ENCODE results near the gene ARMC8. TPM values are rescaled to one million over a fixed set of nuclear protein-coding genes. Genes with fewer than 3 reads are reported as not detected.
A peak's percentile ranks its signal among the peaks of the same experiment; 100 is the strongest.

ARMC8 gene
- total and polyA plus RNA-seq, 5 donors from 2014 or later = 47.2 to 98.1 (median 54.7) TPM

DNA sequence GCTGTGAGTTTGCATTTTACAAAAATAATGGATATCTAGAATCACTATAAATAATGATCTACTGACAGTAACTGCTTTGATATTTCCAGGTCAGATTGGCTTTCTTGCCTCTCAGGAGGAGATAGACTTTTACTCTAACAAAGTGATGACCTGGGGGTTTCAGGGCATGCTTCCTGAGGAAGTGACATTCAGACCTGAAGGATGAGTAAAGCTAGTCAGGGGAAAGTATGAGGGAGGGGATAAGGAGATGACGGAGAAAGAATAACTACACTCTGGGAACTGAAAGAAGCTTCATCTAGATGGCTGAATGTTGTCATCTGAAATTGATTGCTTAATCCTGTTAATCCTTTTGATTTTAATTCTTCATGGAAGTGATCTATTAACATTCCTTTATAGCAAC is 32.2 kb downstream of the ARMC8 start:
- Histone ChIP-seq H3K4me1 (ENCODE audit: control insufficient read depth, insufficient read depth, low read length, poor library complexity, severe bottlenecking) (peaks cover 10% of the 10 kb centered on the region), H3K36me3 (ENCODE audit: control insufficient read depth, insufficient read depth, low read length) (peaks cover 20% of the 10 kb centered on the region), H3K27ac (ENCODE audit: insufficient read depth, low read length, poor library complexity, severe bottlenecking) (no peak overlapping the region), H3K4me3 (ENCODE audit: low read depth, low read length) (no peak overlapping the region), H3K27me3 (ENCODE audit: control insufficient read depth, insufficient read depth, low read length) (no peaks in the 10 kb centered on the region), H3K9me3 (ENCODE audit: control insufficient read depth in 2 of 2, low read length in 2 of 2) (no peaks in the 10 kb centered on the region)
- H3K36me3 Mint-ChIP-seq = peaks cover 17% of the 10 kb centered on the region
- no peaks in the 10 kb centered on the region for H3K27me3 Mint-ChIP-seq
- H3K4me1 Mint-ChIP-seq = peaks cover 18 to 51% (median 38%) of the 10 kb centered on the region in 4 donors
- H3K27ac Mint-ChIP-seq = peak overlapping the region in 2 of 3 donors; percentile 22 to 81
- no peak overlapping the region for H3K4me3 Mint-ChIP-seq
- no peak for ATAC-seq (ENCODE audit: low read depth in 2 of 2)
- DNase-seq = no peak
- no peaks in the 10 kb centered on the region for H3K9me3 Mint-ChIP-seq

DNA sequence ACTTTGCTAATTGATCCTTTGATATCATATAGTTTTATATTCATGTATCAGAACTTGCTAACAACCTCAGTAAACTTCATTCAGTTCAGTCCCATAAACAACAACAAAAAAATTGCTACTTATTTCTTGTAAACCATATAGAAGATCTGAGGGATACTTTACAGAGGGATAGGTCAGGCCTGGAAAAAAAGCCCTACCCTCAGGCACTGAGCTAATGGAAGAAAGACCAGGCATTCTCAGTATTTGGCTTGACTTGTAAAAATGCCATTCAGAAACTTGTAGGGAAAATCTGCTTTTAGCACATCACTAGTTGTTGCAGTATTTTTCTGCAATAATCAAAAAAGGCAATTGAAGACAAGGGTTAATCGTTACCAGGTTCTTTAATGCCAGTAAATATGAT is 33.1 kb downstream of the ARMC8 start:
- ATAC-seq (ENCODE audit: low read depth in 2 of 2) (no peak), DNase-seq (no peak)
- no peaks in the 10 kb centered on the region for H3K9me3 Mint-ChIP-seq
- no peaks in the 10 kb centered on the region for H3K27me3 Mint-ChIP-seq
- peaks cover 10% of the 10 kb centered on the region for H3K4me1 ChIP-seq (ENCODE audit: control insufficient read depth, insufficient read depth, low read length, poor library complexity, severe bottlenecking)
- no peak overlapping the region for H3K4me3 Mint-ChIP-seq
- no peak overlapping the region for H3K27ac ChIP-seq (ENCODE audit: insufficient read depth, low read length, poor library complexity, severe bottlenecking)
- peak overlapping the region in 2 of 3 donors; percentile 27 to 81 for H3K27ac Mint-ChIP-seq
- no peaks in the 10 kb centered on the region for H3K9me3 ChIP-seq (ENCODE audit: control insufficient read depth in 2 of 2, low read length in 2 of 2)
- H3K36me3 Mint-ChIP-seq = peaks cover 22% of the 10 kb centered on the region
- peaks cover 18 to 50% (median 37%) of the 10 kb centered on the region in 4 donors for H3K4me1 Mint-ChIP-seq
- no peaks in the 10 kb centered on the region for H3K27me3 ChIP-seq (ENCODE audit: control insufficient read depth, insufficient read depth, low read length)
- no peak overlapping the region for H3K4me3 ChIP-seq (ENCODE audit: low read depth, low read length)
- peaks cover 30% of the 10 kb centered on the region for H3K36me3 ChIP-seq (ENCODE audit: control insufficient read depth, insufficient read depth, low read length)

DNA sequence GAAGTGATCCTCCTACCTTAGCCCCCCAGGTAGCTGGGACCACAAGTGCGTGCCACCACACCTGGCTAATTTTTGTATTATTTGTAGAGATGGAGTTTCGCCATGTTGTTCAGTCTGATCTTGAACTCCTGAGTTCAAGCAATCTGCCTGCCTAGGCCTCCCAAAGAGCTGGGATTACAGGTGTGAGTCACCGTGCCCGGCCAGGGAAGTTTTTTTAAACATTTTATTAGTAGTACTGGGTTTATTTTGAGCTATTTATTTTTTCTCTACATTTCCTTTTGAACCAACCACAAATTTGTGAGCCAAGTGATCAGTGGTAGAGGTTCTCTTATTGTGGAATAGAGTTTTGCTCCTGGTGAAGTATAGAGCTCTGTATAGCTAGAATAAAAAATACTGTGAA is 33.7 kb downstream of the ARMC8 start:
- peaks cover 35% of the 10 kb centered on the region for H3K36me3 ChIP-seq (ENCODE audit: control insufficient read depth, insufficient read depth, low read length)
- peaks cover 26% of the 10 kb centered on the region for H3K36me3 Mint-ChIP-seq
- no peak overlapping the region for H3K4me3 ChIP-seq (ENCODE audit: low read depth, low read length)
- no peaks in the 10 kb centered on the region for H3K9me3 ChIP-seq (ENCODE audit: control insufficient read depth in 2 of 2, low read length in 2 of 2)
- peak overlapping the region; percentile 18 to 81 (median 48) for H3K27ac Mint-ChIP-seq
- no peaks in the 10 kb centered on the region for H3K9me3 Mint-ChIP-seq
- H3K27ac ChIP-seq (ENCODE audit: insufficient read depth, low read length, poor library complexity, severe bottlenecking) = no peak overlapping the region
- no peaks in the 10 kb centered on the region for H3K27me3 ChIP-seq (ENCODE audit: control insufficient read depth, insufficient read depth, low read length)
- H3K4me1 ChIP-seq (ENCODE audit: control insufficient read depth, insufficient read depth, low read length, poor library complexity, severe bottlenecking) = peaks cover 10% of the 10 kb centered on the region
- peaks cover 18 to 50% (median 37%) of the 10 kb centered on the region in 4 donors for H3K4me1 Mint-ChIP-seq
- H3K27me3 Mint-ChIP-seq = no peaks in the 10 kb centered on the region
- H3K4me3 Mint-ChIP-seq = no peak overlapping the region
- ATAC-seq (ENCODE audit: low read depth in 2 of 2) = no peak
- no peak for DNase-seq

DNA sequence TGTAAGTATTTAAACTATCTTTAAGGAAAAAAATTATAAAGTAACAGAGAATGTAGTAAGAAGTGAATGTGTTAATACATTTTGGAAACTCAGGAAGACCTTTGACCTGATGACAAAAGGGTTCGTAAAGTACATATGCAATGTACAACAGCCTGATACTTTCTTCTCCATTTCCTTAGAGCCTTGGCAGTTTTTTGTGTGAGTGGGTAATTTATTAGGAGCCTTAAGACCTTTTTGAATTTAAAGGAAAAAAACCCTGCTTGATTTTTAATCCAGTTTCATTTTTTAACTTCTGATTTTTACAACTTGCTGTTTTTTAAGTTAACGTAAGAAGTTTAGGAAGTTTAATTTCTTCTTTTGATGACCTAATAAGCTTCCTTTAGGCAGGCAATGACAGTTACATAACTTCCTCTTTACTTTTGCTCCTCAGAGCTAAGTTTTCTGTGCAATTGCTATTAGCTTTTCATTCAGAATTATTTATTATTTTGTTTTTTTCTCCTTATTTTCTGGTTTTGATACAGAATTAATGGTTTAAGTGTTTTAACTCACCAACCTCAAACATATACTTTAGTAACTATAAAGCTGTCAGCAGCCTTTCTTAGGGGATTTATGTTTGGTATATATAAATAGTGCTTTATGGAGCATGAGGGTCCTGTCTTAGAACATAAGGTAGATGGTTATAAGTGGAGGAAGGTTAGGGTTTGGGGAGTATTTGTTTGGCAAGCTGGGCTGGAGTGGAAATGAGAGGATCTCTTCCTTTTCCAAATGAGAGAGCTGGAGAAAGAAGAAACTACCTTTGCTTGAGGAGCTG is 35.2 kb downstream of the ARMC8 start:
- no peak overlapping the region for H3K4me3 ChIP-seq (ENCODE audit: low read depth, low read length)
- peaks cover 35% of the 10 kb centered on the region for H3K36me3 Mint-ChIP-seq
- H3K27me3 Mint-ChIP-seq = no peaks in the 10 kb centered on the region
- peaks cover 10% of the 10 kb centered on the region for H3K4me1 ChIP-seq (ENCODE audit: control insufficient read depth, insufficient read depth, low read length, poor library complexity, severe bottlenecking)
- no peaks in the 10 kb centered on the region for H3K9me3 ChIP-seq (ENCODE audit: control insufficient read depth in 2 of 2, low read length in 2 of 2)
- peak overlapping the region in 1 of 4 donors; percentile 1 for H3K4me3 Mint-ChIP-seq
- H3K27ac ChIP-seq (ENCODE audit: insufficient read depth, low read length, poor library complexity, severe bottlenecking) = peak overlapping the region; percentile 26
- no peak for DNase-seq
- no peaks in the 10 kb centered on the region for H3K27me3 ChIP-seq (ENCODE audit: control insufficient read depth, insufficient read depth, low read length)
- H3K36me3 ChIP-seq (ENCODE audit: control insufficient read depth, insufficient read depth, low read length) = peaks cover 44% of the 10 kb centered on the region
- H3K9me3 Mint-ChIP-seq = no peaks in the 10 kb centered on the region
- ATAC-seq (ENCODE audit: low read depth in 2 of 2) = no peak
- peak overlapping the region; percentile 33 to 88 (median 78) for H3K27ac Mint-ChIP-seq
- peaks cover 24 to 49% (median 34%) of the 10 kb centered on the region in 4 donors for H3K4me1 Mint-ChIP-seq

DNA sequence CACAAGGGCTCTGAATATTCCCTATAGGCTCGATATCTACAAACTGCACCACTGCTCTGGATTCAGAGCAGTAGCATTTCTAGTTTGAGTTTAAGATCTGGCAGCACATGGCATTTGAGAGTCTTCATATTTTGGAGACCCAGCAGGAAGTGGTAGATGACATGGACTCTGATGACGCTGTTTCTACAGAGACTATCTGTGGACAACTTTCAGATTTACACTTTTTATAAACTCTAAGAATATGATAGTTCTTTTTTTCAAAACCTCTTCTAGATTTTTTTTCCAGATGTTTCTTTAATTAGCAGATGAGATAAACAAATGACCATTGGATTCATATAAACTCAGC is 35.8 kb downstream of the ARMC8 start:
- peaks cover 46% of the 10 kb centered on the region for H3K36me3 ChIP-seq (ENCODE audit: control insufficient read depth, insufficient read depth, low read length)
- H3K27me3 Mint-ChIP-seq = no peaks in the 10 kb centered on the region
- DNase-seq (peak in 2 of 3 donors; percentile 21 to 44), ATAC-seq (ENCODE audit: low read depth in 2 of 2) (peak in 1 of 2 donors; percentile 64)
- H3K36me3 Mint-ChIP-seq = peaks cover 33% of the 10 kb centered on the region
- peaks cover 24 to 45% (median 33%) of the 10 kb centered on the region in 4 donors for H3K4me1 Mint-ChIP-seq
- no peaks in the 10 kb centered on the region for H3K27me3 ChIP-seq (ENCODE audit: control insufficient read depth, insufficient read depth, low read length)
- no peak overlapping the region for H3K27ac ChIP-seq (ENCODE audit: insufficient read depth, low read length, poor library complexity, severe bottlenecking)
- H3K9me3 ChIP-seq (ENCODE audit: control insufficient read depth in 2 of 2, low read length in 2 of 2) = no peaks in the 10 kb centered on the region
- peak overlapping the region; percentile 33 to 88 (median 78) for H3K27ac Mint-ChIP-seq
- H3K4me3 ChIP-seq (ENCODE audit: low read depth, low read length) = no peak overlapping the region
- no peaks in the 10 kb centered on the region for H3K9me3 Mint-ChIP-seq
- peaks cover 10% of the 10 kb centered on the region for H3K4me1 ChIP-seq (ENCODE audit: control insufficient read depth, insufficient read depth, low read length, poor library complexity, severe bottlenecking)
- H3K4me3 Mint-ChIP-seq = peak overlapping the region in 1 of 4 donors; percentile 1

GRCh38 chr3:138227650-138228049 is 40.5 kb downstream of the ARMC8 start:
- H3K4me3 Mint-ChIP-seq = no peak overlapping the region
- peaks cover 59% of the 10 kb centered on the region for H3K36me3 Mint-ChIP-seq
- Histone ChIP-seq H3K36me3 (ENCODE audit: control insufficient read depth, insufficient read depth, low read length) (peaks cover 85% of the 10 kb centered on the region), H3K27me3 (ENCODE audit: control insufficient read depth, insufficient read depth, low read length) (no peaks in the 10 kb centered on the region), H3K9me3 (ENCODE audit: control insufficient read depth in 2 of 2, low read length in 2 of 2) (no peaks in the 10 kb centered on the region), H3K4me3 (ENCODE audit: low read depth, low read length) (no peak overlapping the region), H3K27ac (ENCODE audit: insufficient read depth, low read length, poor library complexity, severe bottlenecking) (no peak overlapping the region), H3K4me1 (ENCODE audit: control insufficient read depth, insufficient read depth, low read length, poor library complexity, severe bottlenecking) (peaks cover 5% of the 10 kb centered on the region)
- ATAC-seq (ENCODE audit: low read depth in 2 of 2) (no peak), DNase-seq (no peak)
- H3K27ac Mint-ChIP-seq = peak overlapping the region in 1 of 3 donors; percentile 25
- H3K9me3 Mint-ChIP-seq = no peaks in the 10 kb centered on the region
- H3K27me3 Mint-ChIP-seq = no peaks in the 10 kb centered on the region
- H3K4me1 Mint-ChIP-seq = peaks cover 6 to 17% (median 7%) of the 10 kb centered on the region in 4 donors

DNA sequence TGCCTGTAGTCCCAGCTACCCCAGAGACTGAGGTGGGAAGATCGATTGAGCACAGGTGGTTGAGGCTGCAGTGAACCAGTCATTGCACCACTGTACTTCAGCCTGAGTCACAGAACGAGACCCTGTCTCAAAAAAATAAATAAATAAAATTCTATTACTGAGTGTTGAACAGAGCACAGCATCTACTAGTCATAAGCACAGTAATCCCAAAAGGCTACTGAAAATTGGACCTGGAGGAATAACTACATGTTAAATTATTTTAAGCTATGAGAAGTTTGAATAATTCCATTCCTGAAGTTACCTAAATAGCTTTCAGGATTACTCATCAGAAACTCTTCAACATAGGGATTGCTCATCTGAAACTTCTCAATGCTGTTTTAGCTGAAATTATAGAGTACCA is 43.4 kb downstream of the ARMC8 start:
- no peaks in the 10 kb centered on the region for H3K27me3 ChIP-seq (ENCODE audit: control insufficient read depth, insufficient read depth, low read length)
- H3K4me1 ChIP-seq (ENCODE audit: control insufficient read depth, insufficient read depth, low read length, poor library complexity, severe bottlenecking) = peaks cover 6% of the 10 kb centered on the region
- Mint-ChIP-seq H3K27me3 (no peaks in the 10 kb centered on the region), H3K36me3 (peaks cover 55% of the 10 kb centered on the region), H3K4me1 (peaks cover 5 to 22% (median 7%) of the 10 kb centered on the region in 4 donors), H3K27ac (no peak overlapping the region), H3K9me3 (no peaks in the 10 kb centered on the region), H3K4me3 (no peak overlapping the region)
- no peak for DNase-seq
- H3K9me3 ChIP-seq (ENCODE audit: control insufficient read depth in 2 of 2, low read length in 2 of 2) = no peaks in the 10 kb centered on the region
- peaks cover 73% of the 10 kb centered on the region for H3K36me3 ChIP-seq (ENCODE audit: control insufficient read depth, insufficient read depth, low read length)
- no peak overlapping the region for H3K4me3 ChIP-seq (ENCODE audit: low read depth, low read length)
- ATAC-seq (ENCODE audit: low read depth in 2 of 2) = no peak
- no peak overlapping the region for H3K27ac ChIP-seq (ENCODE audit: insufficient read depth, low read length, poor library complexity, severe bottlenecking)
